Heart left ventricle (tissue), 16 donors: Measurements from ENCODE around the gene ARL15. TPM values are rescaled to one million over a fixed set of nuclear protein-coding genes. Genes with fewer than 3 reads are reported as not detected.

Experiments used
- ATAC-seq, 4 donors: fragments of 200-7000 bp; cut with Tn5 transposase; one replicate each; pipeline ENCODE4 v1.9.1; 2020 to 2022; ENCODE audit warnings: moderate library complexity in 4 of 4, mild to moderate bottlenecking in 3 of 4, moderate number of reproducible peaks in 1 of 4
- DNase-seq, 5 donors: peaks; one replicate each; pipeline ENCODE4 v3.0.0-alpha.2; 2020
- H3K27ac ChIP-seq, 12 donors: fragments of 200-600 bp; sonication (generic) in 4 of 12; one replicate each; pipeline versions ENCODE4 v1.5.0 to v1.8.0; 2016 to 2022; ENCODE audit warnings: mild to moderate bottlenecking in 2 of 12
- H3K27me3 ChIP-seq, 9 donors: fragments of 200-600 bp; sonication (generic) in 2 of 9; one replicate each; pipeline versions ENCODE4 v1.5.1 to v1.8.0; 2016 to 2022; ENCODE audit warnings: mild to moderate bottlenecking in 3 of 9
- H3K36me3 ChIP-seq, 9 donors: fragments of 200-600 bp; sonication (generic) in 2 of 9; one replicate each; pipeline versions ENCODE4 v1.5.0 to v1.8.0; 2018 to 2022; ENCODE audit warnings: mild to moderate bottlenecking in 2 of 9
- H3K4me1 ChIP-seq, 12 donors: fragments of 200-600 bp; sonication (generic) in 4 of 12; one replicate each; pipeline versions ENCODE4 v1.5.0 to v1.8.0; 2016 to 2022; ENCODE audit warnings: mild to moderate bottlenecking in 3 of 12
- H3K4me3 ChIP-seq, 12 donors: fragments of 200-600 bp; sonication (generic) in 4 of 12; one replicate each; pipeline versions ENCODE4 v1.5.0 to v1.8.0; 2017 to 2022; ENCODE audit warnings: mild to moderate bottlenecking in 9 of 12, moderate library complexity in 4 of 12
- H3K9me3 ChIP-seq, 12 donors: fragments of 200-600 bp; sonication (generic) in 4 of 12; one replicate each; pipeline versions ENCODE4 v1.5.0 to v1.8.0; 2016 to 2022; ENCODE audit warnings: mild to moderate bottlenecking in 1 of 12
- POLR2A ChIP-seq, 2 donors: fragments of 450-650 bp; IDR thresholded peaks; one replicate each; pipeline ENCODE4 v1.6.1; 2017; ENCODE audit warnings: antibody characterized with exemption in 2 of 2, mild to moderate bottlenecking in 2 of 2, moderate library complexity in 2 of 2
- WGBS, 4 donors: extraction: QIAGEN DNeasy Blood & Tissue Kit in 2 of 4; methylation state at CpG; one replicate each; pipeline versions ENCODE4 v1.1.5 to v1.1.7; 2013 to 2018; 5-methylcytosine and 5-hydroxymethylcytosine counted together
- intact Hi-C, 10 donors: fragments of 100-400 bp; cut with DNase I; formaldehyde crosslinking; loops; one replicate each; pipeline versions ENCODE4 v1.11.1 to v1.14.2; 2022
- polyA plus RNA-seq, 2 donors: library from polyadenylated mRNA; stranded (reverse); fragments of 200-250 nt; gene quantifications; one replicate each; pipeline ENCODE4 v1.2.3, GENCODE V29; 2013
- total RNA-seq, 9 donors: library from RNA; depleted of rRNA in 2 of 9; stranded (reverse); fragments of >200 nt in 2 of 9; fragmentation: NEBNext Ultra II Directional in 3 of 9; extraction: Animal tissue kit (Norgen Biotek cat#: 25700) in 3 of 9; gene quantifications; one replicate each; pipeline versions ENCODE4 v1.1.0 to v1.2.4, GENCODE V29; 2016 to 2023
- TF ChIP-seq, protein P1 (sequence below), 12 donors: fragments of 200-600 bp; sonication (generic) in 4 of 12; IDR thresholded peaks; one replicate each; pipeline versions ENCODE4 v1.5.0 to v1.8.0; 2018 to 2022; ENCODE audit warnings: antibody characterized with exemption in 12 of 12, mild to moderate bottlenecking in 5 of 12
- donor health status: ischemic (EF 13 %, LVEDD 7.1; RV severe dilation, severe dysfunction).
- donor health status: healthy with polysubstance abuse.
- donor health status: DM: no; HTN: yes; CAD: no.
- donor health status: DM: no; HTN: no; CAD: no.
- donor health status: ischemic (EF 25% LVEDD 6.9; RV normal size, moderate dysfunction).
- donor health status: ischemic (EF 25% LVEDD 5.7; RV mildly dilated, moderate dysfunction).
- donor health status: healthy.
- donor health status: DM: yes; HTN: yes; CAD: no.
- donor health status: ischemic (EF 35%, LVEDD 5.7; RV mildly dilated, moderate dysfunction).
- donor health status: nonischemic (EF 11% LVEDD 7.7; RV severe dilation, severe dysfunction).
- donor health status: DM: yes; HTN: yes; CAD: no.
- donor health status: PGD.
- donor health status: ischemic (EF 29% LVEDD 5.4; RV normal size, mild dysfunction).
- donor health status: nonischemic (EF 23%, LVEDD 6.1; RV moderate dilation, normal function).

Gene ARL15
- total and polyA plus RNA-seq, 11 donors: 7.1 to 35.0 (median 23.2) TPM

GRCh38 chr5:54347221-54347865 is 37.0 kb upstream of the ARL15 start:
- intact Hi-C loops: loop anchor here in 1 of 10 donors (10.0 kb wide), 1 partner anchor 47 kb away; no protein-coding TSS in a partner anchor
- ATAC-seq (no peak), DNase-seq (no peak)
- H3K27ac ChIP-seq: no peak overlapping the region
- H3K4me1 ChIP-seq: peaks cover 0 to 5% (median 0%) of the 10 kb centered on the region in 12 donors
- peaks cover 0 to 9% (median 0%) of the 10 kb centered on the region in 12 donors for H3K9me3 ChIP-seq
- no peak overlapping the region for H3K4me3 ChIP-seq
- WGBS, 4 donors: 76 to 81% (median 76%) methylated on average over 5 of the region's 5 CpGs
- TF ChIP-seq, protein P1, sequence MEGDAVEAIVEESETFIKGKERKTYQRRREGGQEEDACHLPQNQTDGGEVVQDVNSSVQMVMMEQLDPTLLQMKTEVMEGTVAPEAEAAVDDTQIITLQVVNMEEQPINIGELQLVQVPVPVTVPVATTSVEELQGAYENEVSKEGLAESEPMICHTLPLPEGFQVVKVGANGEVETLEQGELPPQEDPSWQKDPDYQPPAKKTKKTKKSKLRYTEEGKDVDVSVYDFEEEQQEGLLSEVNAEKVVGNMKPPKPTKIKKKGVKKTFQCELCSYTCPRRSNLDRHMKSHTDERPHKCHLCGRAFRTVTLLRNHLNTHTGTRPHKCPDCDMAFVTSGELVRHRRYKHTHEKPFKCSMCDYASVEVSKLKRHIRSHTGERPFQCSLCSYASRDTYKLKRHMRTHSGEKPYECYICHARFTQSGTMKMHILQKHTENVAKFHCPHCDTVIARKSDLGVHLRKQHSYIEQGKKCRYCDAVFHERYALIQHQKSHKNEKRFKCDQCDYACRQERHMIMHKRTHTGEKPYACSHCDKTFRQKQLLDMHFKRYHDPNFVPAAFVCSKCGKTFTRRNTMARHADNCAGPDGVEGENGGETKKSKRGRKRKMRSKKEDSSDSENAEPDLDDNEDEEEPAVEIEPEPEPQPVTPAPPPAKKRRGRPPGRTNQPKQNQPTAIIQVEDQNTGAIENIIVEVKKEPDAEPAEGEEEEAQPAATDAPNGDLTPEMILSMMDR (IDR thresholded peaks at IDR 0.05): no peak
- TF ChIP-seq POLR2A (IDR thresholded peaks at IDR 0.05): no peak
- H3K27me3 ChIP-seq: no peaks in the 10 kb centered on the region
- H3K36me3 ChIP-seq: no peaks in the 10 kb centered on the region

- Histone ChIP-seq H3K27ac (no peak overlapping the region), H3K4me3 (no peak overlapping the region), H3K27me3 (no peaks in the 10 kb centered on the region), H3K9me3 (peaks cover 0 to 9% (median 0%) of the 10 kb centered on the region in 12 donors), H3K36me3 (no peaks in the 10 kb centered on the region), H3K4me1 (peaks cover 0 to 5% (median 0%) of the 10 kb centered on the region in 12 donors)
- intact Hi-C loops: loop anchor here in 1 of 10 donors (10.0 kb wide), 1 partner anchor 50 kb away; no protein-coding TSS in a partner anchor
- no peak for TF ChIP-seq POLR2A (IDR thresholded peaks at IDR 0.05)
- TF ChIP-seq, protein P1 (IDR thresholded peaks at IDR 0.05): no peak
- DNase-seq (no peak), ATAC-seq (peak in 2 of 4 donors; percentile 18 to 42)
Measured at GRCh38 chr5:54344653-54345052, 34.3 kb upstream of the ARL15 start.

DNA sequence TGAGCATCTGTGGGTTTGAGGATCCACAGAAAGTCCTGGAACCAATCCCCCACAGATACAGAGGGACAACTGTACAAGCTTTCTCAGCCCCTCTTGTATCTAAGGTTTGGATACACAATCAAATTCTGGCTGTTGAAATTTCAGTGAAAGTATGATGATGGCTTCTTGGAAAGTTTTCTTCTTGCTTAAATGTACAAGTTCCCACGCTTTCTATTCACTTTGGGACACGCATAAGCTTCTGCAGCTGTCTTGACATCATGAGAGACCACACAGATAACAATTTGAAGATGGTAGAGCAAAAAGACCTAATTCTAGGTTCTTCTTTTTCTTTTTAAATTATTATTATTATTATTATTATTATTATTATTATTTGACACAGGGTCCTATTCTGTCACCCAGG is 31.6 kb upstream of the ARL15 start:
- TF ChIP-seq, protein P1 (IDR thresholded peaks at IDR 0.05): no peak
- TF ChIP-seq POLR2A (IDR thresholded peaks at IDR 0.05): no peak
- no peak for DNase-seq

DNA sequence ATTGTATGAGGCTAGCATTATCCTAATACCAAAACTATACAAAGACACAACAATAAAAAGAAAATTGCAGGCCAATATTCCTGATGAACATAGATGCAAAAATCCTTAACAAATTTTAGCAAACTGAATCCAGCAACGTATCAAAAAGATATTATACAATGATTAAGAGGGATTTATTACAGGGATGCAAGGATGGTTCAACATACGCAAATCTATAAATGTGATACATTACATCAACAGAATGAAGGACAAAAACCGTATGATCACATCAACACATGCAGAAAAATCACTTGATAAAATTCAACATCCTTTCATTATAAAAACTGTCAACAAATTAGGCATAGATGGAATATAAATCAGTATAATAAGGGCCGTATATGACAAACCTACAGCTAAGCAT is 27.1 kb upstream of the ARL15 start:
- intact Hi-C loops: no loop called here
- ATAC-seq (no peak), DNase-seq (no peak)
- no peak for TF ChIP-seq POLR2A (IDR thresholded peaks at IDR 0.05)
- TF ChIP-seq, protein P1 (IDR thresholded peaks at IDR 0.05): no peak
- peaks cover 0 to 40% (median 10%) of the 10 kb centered on the region in 12 donors for H3K9me3 ChIP-seq
- 65 to 87% (median 73%) methylated on average over 4 of the region's 4 CpGs for WGBS, 4 donors
- H3K4me3 ChIP-seq: no peak overlapping the region
- no peaks in the 10 kb centered on the region for H3K4me1 ChIP-seq
- H3K36me3 ChIP-seq: no peaks in the 10 kb centered on the region
- H3K27me3 ChIP-seq: no peaks in the 10 kb centered on the region
- H3K27ac ChIP-seq: no peak overlapping the region

More for the DNA sequence above, 31.6 kb upstream of the ARL15 start:
- H3K4me3 ChIP-seq: no peak overlapping the region
- H3K27me3 ChIP-seq: no peaks in the 10 kb centered on the region
- peaks cover 0 to 17% (median 0%) of the 10 kb centered on the region in 12 donors for H3K9me3 ChIP-seq
- ATAC-seq: no peak
- H3K27ac ChIP-seq: no peak overlapping the region
- intact Hi-C loops: loop anchor here in 1 of 10 donors (10.0 kb wide), 1 partner anchor 53 kb away; no protein-coding TSS in a partner anchor
- H3K36me3 ChIP-seq: no peaks in the 10 kb centered on the region
- WGBS, 4 donors: 70 to 89% (median 76%) methylated on average over 2 of the region's 2 CpGs
- H3K4me1 ChIP-seq: peaks cover 0 to 5% (median 0%) of the 10 kb centered on the region in 12 donors
